GM19023 (cell line): ENCODE measurements around the gene NCOA7.
"Not testable (repeated sequence)": the region's sequence is repeated elsewhere in the genome, so short reads cannot be mapped to it uniquely, and the experiment has no call there.

Experiments
- ATAC-seq: cut with Tn5 transposase; IDR thresholded peaks from one replicate; pipeline ENCODE4 v1.9.1; 2021; ENCODE audit warnings: mild to moderate bottlenecking, moderate library complexity; ENCODE audit not compliant: unreplicated experiment

NCOA7 gene

DNA sequence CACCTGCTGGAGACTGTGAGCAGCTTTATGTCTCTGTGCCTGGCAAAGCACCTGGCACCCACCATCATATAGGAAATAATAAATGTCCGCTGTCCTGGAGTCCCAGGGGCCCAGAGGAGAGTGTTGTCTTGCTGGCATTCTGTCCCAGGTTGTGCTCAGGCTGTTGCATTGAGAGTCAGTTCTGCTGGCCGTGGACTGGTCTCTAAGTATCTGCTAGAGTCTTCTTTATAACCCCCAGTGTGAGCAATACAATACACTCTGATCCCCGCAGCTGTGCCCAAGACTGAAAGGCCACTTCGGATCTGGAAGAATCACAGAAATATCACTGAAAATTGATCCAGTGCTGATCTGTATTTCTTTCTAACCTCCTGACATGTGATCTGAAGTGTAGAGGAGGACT is 127.5 kb downstream of the NCOA7 start:
- ATAC-seq = no peak

DNA sequence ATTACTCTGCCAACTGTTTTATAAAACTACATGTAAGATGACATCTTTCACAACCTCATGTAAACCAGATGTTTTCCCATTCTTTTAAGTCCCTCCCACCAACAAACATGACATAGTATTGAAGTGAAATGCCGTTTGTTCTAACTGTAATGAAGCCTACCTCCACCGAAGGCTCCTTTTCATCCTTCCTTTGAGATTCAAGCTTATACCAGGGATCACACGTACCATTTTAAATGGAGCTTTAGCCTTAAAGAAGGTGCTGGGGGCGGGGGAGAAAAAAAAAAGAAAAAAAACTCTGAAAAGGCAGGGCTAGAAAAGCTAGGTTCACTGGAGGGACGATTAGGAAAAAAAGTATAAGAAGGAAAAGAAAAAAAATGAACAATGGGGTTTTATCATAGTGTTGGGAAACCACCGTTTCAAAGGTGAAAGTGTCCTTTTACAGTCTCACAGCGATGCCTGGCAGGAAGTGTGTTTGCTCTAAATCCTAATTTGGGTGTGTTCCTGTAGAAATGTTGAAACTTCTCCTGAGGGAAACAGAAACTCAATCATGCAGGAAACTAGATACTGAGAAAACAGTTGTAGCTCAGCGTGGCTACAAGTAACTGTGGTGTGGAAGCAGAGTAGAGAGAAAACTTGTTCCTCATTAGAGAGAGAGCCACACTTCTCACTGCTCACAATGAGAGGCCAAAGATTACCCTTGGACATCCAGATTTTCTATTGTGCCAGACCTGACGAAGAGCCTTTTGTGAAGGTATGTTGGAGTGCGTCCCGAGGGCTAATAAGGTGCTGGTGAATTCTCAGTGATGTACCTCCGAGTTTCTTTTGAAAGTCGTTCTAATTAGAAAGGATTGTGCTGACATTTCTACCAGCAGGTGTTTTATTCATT is 128.2 kb downstream of the NCOA7 start:
- ATAC-seq = peak; percentile 97

DNA sequence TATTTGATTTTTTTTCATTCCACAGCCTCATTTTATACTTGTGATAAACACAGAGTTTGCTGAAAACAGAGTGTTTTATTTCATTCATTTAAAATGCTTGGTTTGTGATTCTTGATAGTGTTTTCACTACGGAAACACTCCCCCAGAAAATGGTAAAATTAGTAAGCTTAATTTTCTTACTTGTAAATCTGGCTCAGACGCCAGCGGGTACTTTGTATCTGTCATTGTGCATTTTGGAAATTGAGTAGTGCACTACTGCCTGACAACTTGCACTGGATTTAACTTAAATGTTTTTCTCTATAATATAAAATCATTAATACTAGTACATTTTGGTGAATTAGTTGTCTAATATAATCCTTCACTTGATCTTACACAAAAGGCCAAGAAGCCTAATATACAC is 128.9 kb downstream of the NCOA7 start:
- no peak for ATAC-seq

- ATAC-seq = no peak
Measured at GRCh38 chr6:125922322-125922860, 131.6 kb downstream of the NCOA7 start.

DNA sequence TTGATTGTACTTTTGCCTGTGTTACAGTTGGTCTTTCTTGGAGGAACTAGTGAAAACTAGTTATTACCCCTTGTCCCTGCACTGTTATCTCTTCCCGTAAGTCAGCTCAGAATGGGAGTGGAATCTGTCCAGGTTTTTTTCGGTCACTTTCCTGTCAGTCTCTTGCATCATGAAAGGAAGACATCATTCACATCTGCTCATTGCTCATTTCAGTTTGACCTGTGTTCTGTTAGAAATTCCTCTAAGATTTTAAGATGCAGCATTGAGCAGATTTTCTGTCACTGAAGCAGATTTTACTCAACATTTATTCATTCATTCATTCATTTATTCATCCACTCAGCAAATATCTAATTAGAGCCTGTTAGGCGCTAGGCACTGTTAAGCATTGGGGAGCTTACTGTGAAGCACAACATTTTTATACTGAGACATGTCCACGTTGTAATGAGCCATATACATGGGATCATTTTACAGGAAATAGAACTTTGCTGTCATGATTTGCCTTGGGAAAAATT is 132.7 kb downstream of the NCOA7 start:
- ATAC-seq = no peak

DNA sequence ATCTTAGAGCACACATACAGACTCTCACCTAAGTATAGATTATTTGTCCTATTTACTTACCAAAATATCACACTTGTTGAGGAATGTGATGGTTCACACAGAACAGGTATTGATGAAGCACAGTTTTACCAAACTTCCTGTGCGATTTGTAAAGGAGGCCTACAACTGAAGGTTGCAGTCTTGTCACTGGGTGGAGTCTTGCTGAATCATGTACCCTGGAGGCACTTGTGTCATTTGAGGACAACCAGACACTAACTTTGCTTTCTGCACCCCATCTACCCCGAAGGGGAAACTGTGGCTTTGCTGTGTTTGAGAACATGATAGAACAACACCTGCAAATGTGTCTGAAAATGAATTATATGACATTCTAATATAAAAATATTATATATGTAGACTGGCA is 133.4 kb downstream of the NCOA7 start:
- ATAC-seq = no peak

- no peak for ATAC-seq
Measured at GRCh38 chr6:125924697-125925358, 134.1 kb downstream of the NCOA7 start.

DNA sequence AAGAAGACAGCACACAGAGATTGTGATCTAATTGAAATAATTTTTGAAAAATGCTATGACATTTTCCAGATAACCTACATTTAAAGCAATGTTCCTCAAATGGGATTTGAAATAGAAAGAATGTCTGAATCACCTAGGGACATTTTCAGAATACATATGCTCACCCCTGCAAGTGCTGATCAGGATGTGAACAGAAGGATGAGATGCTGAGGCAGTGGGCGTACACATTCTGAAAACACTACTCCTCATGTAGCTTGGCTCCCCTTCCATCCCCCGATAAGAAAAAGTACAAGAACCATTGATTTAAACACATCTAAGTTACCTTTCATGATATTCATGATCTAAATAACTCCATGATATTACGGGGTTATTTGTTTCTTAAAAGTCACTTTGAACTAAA is 136.0 kb downstream of the NCOA7 start:
- no peak for ATAC-seq

DNA sequence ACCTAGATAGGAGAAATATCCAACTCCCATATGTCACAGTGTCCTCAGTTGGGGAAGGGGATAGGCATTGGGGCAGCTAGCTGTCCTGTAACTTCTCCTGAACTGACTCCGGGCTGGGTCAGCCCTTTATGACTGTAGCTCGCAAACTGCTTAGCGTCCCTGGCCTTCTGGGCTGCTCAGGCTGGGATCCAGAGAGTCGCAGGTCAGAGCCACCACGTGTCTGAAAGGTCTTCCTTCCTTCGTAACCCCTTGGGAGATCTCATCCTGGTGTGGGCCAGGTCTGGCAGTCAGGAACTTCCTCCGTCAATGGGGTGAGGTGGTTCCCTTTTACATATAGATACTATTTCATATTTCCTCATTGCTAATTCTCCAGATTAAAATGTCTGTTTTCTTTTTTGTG is 137.0 kb downstream of the NCOA7 start:
- ATAC-seq = no peak

DNA sequence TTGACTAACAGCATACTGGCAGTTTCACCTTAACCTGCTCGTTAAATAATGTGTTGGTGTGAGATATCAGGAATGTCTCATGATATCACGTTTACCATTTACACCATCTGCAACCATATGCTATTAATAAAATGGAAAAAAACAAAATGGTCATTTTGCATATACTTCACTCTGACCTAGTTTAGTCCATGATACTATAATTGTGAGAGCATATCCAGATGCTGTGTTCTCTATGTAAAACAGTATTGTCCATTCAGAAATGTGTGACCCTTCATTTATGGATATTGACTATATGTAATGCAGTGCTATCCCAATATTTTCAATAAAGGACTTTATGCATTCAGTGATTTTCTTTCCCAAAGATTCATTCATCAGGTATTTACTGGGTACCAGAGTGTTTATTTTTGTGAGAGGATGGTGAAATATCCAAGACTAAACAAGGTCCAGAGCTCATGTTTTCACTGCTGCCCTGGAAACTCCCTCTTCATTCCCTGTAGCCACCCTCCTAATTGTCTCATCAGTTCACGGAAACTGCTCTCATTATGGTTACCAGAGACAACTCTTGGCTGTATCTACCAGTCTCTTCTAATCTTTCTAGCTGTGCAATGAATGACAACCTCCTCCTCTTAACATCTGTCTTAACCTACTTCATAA is 140.1 kb downstream of the NCOA7 start:
- ATAC-seq = no peak

DNA sequence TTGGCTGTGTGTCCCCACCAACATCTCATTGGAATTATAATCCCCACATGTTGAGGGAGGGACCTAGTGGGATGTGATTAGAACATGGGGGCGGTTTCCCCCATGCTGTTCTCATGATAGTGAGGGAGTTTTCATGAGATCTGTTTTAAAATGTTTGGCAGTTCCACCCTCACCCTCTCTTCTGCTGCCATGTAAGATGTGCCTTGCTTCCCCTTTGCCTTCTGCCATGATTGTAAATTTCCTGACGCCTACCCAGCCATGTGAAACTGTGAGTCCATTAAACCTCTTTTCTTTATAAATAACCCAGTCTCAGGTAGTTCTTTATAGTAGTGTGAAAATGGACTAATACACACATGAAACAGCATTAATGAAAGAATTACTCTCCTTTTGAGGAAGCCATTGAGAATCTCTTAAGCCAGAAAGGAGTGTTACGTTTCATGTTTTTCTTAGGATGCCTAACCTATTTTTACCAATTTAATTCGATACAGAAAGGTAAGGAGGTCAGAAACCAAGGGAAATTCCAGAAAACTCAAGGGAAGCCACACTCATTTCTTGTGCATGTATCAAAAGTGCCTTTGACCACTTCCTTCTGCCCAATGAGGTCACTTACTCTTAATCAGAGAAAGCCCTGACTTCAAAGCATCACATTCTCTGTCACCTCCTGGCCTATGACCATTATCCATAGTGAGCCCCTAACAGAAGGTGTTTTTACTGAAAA is 141.1 kb downstream of the NCOA7 start:
- ATAC-seq = peak; percentile 49

DNA sequence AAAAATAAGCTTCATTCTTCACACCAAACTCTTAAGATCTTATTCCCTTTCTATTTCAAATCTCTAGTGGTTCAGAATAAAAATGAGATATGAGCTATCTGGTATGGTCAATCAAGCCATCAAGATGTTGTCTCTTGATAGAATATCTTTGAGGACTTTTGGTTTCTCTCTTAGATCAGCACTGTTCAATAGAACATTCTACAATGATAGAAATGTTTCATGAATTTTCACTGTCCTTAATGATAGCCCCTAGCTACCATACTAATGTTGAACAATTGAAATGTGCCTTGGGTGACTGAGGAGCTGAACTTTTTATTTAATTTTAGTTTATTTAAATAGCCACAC is 141.7 kb downstream of the NCOA7 start:
- no peak for ATAC-seq

- ATAC-seq = not testable (repeated sequence)
Measured at GRCh38 chr6:125935520-125935919, 144.8 kb downstream of the NCOA7 start.

DNA sequence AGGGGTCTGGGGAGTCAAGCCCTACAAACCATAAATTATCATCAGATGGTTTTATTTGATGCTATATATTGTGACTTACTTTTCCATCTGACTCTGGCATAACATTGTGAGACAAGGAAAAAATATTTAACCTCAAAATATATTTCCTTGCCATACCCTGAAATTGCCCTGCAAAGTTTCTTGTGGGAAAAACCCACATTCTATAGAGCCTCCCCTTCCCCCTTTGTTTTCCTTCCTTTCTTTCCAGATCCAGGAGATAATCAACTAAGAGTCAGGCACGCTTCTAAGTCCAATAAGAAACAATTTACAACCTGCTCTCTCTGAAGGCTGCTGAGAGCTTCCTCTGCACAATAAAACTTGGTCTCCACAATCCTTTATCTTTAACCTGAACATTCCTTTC is 148.3 kb downstream of the NCOA7 start:
- no peak for ATAC-seq

DNA sequence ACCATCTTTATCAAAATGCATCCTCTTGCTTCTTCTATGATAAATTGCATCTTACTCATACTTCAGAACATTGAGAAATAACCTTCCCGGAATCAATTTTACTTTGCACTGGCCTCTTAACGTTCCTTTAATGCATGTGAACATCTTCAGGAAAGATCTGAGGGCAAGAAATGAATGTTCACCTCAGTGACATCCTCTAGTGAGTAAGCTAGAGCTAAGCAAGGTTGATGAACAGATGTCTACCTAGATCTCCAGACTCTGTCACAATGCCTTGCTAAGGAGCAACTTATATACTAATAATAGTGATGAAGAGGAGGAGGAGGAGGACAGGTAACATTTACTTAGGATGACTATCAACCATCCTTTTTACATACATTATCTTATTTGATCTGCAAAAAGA is 149.0 kb downstream of the NCOA7 start:
- no peak for ATAC-seq

- ATAC-seq = no peak
Measured at GRCh38 chr6:125940247-125941041, 149.7 kb downstream of the NCOA7 start.

- no peak for ATAC-seq
Measured at GRCh38 chr6:125942672-125943527, 152.1 kb downstream of the NCOA7 start.

DNA sequence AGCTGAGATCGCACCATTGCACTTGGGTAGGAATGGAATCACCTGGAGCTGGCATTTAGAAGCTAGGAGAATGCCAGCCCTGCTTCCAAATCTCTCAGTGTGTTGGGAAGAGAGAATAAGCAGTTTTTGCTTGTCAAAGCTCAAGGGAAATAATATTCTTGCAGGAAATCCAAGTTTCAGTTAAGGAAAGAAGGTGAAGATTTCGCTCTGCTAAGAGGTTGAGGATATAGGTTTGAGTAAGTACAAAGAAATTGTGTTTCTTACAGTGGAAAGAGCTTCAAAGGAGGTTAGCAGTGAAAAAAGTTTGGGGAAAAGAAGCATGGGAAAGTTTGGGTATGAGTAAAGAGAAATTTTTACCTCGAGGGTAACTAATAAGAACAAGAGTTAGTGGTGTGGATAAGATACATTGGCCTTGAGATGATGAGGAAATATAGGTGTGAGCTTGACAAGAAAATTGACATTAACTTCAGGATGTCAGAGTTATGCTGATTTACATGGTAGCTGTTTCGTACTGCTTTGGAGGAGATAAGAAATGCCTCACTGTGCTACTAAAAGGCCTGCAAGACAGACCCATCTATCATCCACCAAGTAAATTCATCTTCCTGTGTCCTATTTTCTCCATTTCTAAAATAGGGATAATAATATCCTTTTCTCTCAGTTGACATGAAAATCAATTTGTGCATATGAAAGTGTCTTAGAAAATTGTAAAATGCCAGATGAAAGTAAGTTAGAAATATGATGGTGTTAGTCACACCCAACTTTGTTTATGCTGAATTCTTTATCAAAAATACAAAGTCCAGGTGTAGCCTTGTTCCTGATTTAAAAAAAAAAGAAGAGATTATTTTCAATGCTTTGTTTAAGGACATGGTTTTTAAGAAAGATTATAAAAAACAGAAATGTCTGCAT is 153.0 kb downstream of the NCOA7 start:
- no peak for ATAC-seq
